MM.1S (cell line): ENCODE data around the gene CRY2.

ENCODE experiments used
- DNase-seq: peaks from one replicate; pipeline ENCODE4 v3.0.0-alpha.2; 2015
- H2AFZ ChIP-seq: fragments of 300-600 bp; sonication (generic); 2 replicates; pipeline ENCODE4 v1.6.0; 2016; ENCODE audit warnings: antibody characterized with exemption, low read length
- H3F3A ChIP-seq: fragments of 300-600 bp; sonication (generic); 2 replicates; pipeline ENCODE4 v1.6.1; 2016; ENCODE audit warnings: mild to moderate bottlenecking, antibody characterized with exemption, low read length, moderate library complexity, mixed read lengths; ENCODE audit not compliant: insufficient read depth
- H3K27ac ChIP-seq: fragments of 300-600 bp; sonication (generic); 2 replicates; pipeline ENCODE4 v1.5.1; 2016; ENCODE audit warnings: mild to moderate bottlenecking, low read length
- H3K27me3 ChIP-seq: fragments of 300-600 bp; sonication (generic); replicated peaks from 2 replicates; pipeline ENCODE4 v1.6.0; 2016; ENCODE audit warnings: low read length; ENCODE audit not compliant: insufficient read depth
- H3K36me3 ChIP-seq: fragments of 300-600 bp; sonication (generic); replicated peaks from 2 replicates; pipeline ENCODE4 v1.6.1; 2016; ENCODE audit warnings: mild to moderate bottlenecking, low read length, mixed read lengths; ENCODE audit not compliant: insufficient read depth
- H3K4me1 ChIP-seq: fragments of 300-600 bp; sonication (generic); 2 replicates; pipeline ENCODE4 v1.6.1; 2016; ENCODE audit warnings: low read length, mixed read lengths
- H3K4me2 ChIP-seq: fragments of 300-600 bp; sonication (generic); 2 replicates; pipeline ENCODE4 v1.6.0; 2016; ENCODE audit warnings: low read depth, low read length
- H3K4me3 ChIP-seq: fragments of 300-600 bp; sonication (generic); 2 replicates; pipeline ENCODE4 v1.5.1; 2016; ENCODE audit warnings: low read length, mixed read lengths
- H3K79me2 ChIP-seq: fragments of 300-600 bp; sonication (generic); 2 replicates; pipeline ENCODE4 v1.6.1; 2016; ENCODE audit warnings: mixed run types, low read length, mixed read lengths
- H3K9ac ChIP-seq: fragments of 300-600 bp; sonication (generic); 2 replicates; pipeline ENCODE4 v1.6.1; 2016; ENCODE audit warnings: low read length, mixed read lengths
- H3K9me2 ChIP-seq: fragments of 300-600 bp; sonication (generic); replicated peaks from 2 replicates; pipeline ENCODE4 v1.6.1; 2016; ENCODE audit warnings: mild to moderate bottlenecking, low read length, mixed read lengths; ENCODE audit not compliant: insufficient read depth
- H3K9me3 ChIP-seq: fragments of 300-600 bp; sonication (generic); replicated peaks from 2 replicates; pipeline ENCODE4 v1.6.1; 2016; ENCODE audit warnings: mild to moderate bottlenecking, low read length, mixed read lengths; ENCODE audit not compliant: insufficient read depth
- H4K20me1 ChIP-seq: fragments of 300-600 bp; sonication (generic); 2 replicates; pipeline ENCODE4 v1.6.1; 2016; ENCODE audit warnings: mild to moderate bottlenecking, low read length, moderate library complexity, mixed read lengths; ENCODE audit not compliant: insufficient read depth
- CTCF ChIP-seq: fragments of 300-600 bp; sonication (generic); IDR thresholded peaks from 2 replicates; pipeline ENCODE4 v1.5.1; 2016; ENCODE audit warnings: antibody characterized with exemption, low read length, mixed read lengths
- EZH2 ChIP-seq: fragments of 300-600 bp; sonication (generic); optimal IDR thresholded peaks from 2 replicates; pipeline ENCODE3; 2017; ENCODE audit warnings: low read depth, mild to moderate bottlenecking, antibody characterized with exemption, low read length, mixed read lengths
- EZH2phosphoT487 ChIP-seq: fragments of 300-600 bp; sonication (generic); IDR thresholded peaks from 2 replicates; pipeline ENCODE4 v1.6.1; 2018; ENCODE audit warnings: antibody characterized with exemption, low read length

CRY2 gene

GRCh38 chr11:45887587-45887986, 40.3 kb downstream of the CRY2 start:
- no peaks in the 10 kb centered on the region for H3K9me2 ChIP-seq
- H3K9ac ChIP-seq, result no peak overlapping the region
- H2AFZ ChIP-seq, result no peak overlapping the region
- H3K9me3 ChIP-seq, result no peaks in the 10 kb centered on the region
- no peak overlapping the region for H3K4me2 ChIP-seq
- H4K20me1 ChIP-seq, result no peaks in the 10 kb centered on the region
- no peaks in the 10 kb centered on the region for H3K27me3 ChIP-seq
- H3K36me3 ChIP-seq, result no peaks in the 10 kb centered on the region
- no peaks in the 10 kb centered on the region for H3K4me1 ChIP-seq
- no peak overlapping the region for H3K27ac ChIP-seq
- H3K79me2 ChIP-seq, result no peaks in the 10 kb centered on the region
- DNase-seq, result no peak
- no peak overlapping the region for H3K4me3 ChIP-seq
- H3F3A ChIP-seq, result no peaks in the 10 kb centered on the region
- TF ChIP-seq EZH2, result no peak
- no peak for TF ChIP-seq CTCF
- TF ChIP-seq EZH2phosphoT487, result no peak

DNA sequence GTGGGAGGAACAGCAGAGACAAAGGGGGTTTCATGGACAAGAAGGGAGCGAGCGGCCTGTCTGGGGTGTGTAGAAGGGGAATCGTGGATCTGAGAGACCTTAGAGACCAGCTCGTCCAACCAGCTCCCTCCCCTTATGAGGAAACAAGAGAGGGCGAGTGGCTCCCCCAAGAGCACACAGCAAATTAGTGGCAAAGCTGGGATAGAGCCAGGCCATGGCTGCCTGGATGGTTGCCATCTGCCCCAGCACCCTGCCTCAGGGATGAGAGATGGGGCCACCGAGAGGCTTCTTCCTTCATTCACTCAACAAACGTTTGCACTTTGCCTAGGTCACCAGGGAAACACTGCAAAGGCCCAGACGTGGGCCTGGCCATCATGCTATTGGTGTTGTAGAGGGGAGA, 42.3 kb downstream of the CRY2 start:
- H3K4me3 ChIP-seq, result no peak overlapping the region
- H3K9ac ChIP-seq, result no peak overlapping the region
- no peaks in the 10 kb centered on the region for H3K79me2 ChIP-seq
- H2AFZ ChIP-seq, result no peak overlapping the region
- H3K27me3 ChIP-seq, result no peaks in the 10 kb centered on the region
- H3K4me1 ChIP-seq, result no peaks in the 10 kb centered on the region
- no peaks in the 10 kb centered on the region for H3K36me3 ChIP-seq
- no peak for TF ChIP-seq CTCF
- no peak overlapping the region for H3K4me2 ChIP-seq
- no peaks in the 10 kb centered on the region for H4K20me1 ChIP-seq
- H3F3A ChIP-seq, result no peaks in the 10 kb centered on the region
- no peaks in the 10 kb centered on the region for H3K9me2 ChIP-seq
- no peak for DNase-seq
- no peaks in the 10 kb centered on the region for H3K9me3 ChIP-seq
- H3K27ac ChIP-seq, result no peak overlapping the region

DNA sequence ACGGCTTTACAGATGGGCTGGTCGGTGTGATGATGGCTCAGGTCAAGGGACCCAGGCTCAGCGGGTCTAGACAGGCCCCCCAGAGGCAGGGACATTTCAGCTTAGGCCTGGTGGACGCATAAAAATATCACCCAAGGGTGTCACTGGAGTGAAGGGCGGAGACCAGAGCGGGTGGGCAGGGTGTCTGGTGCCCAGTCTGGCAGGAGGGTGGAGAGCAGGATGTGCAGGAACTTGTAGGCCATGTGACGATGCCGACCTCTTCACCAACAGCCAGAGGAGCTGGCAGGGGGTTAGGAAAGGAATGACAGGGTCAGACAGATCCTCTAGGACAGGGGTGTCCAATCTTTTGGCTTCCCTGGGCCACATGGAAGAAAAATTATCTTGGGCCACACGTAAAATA, 42.7 kb downstream of the CRY2 start:
- no peak for DNase-seq
- Histone ChIP-seq H3K4me1 (no peaks in the 10 kb centered on the region), H3K79me2 (no peaks in the 10 kb centered on the region), H3K36me3 (no peaks in the 10 kb centered on the region), H3K27ac (no peak overlapping the region), H3K9me3 (no peaks in the 10 kb centered on the region), H3K9ac (no peak overlapping the region), H3K27me3 (no peaks in the 10 kb centered on the region), H4K20me1 (no peaks in the 10 kb centered on the region), H3K4me3 (no peak overlapping the region), H2AFZ (no peak overlapping the region), H3F3A (no peaks in the 10 kb centered on the region), H3K9me2 (no peaks in the 10 kb centered on the region), H3K4me2 (no peak overlapping the region)
- TF ChIP-seq EZH2 (no peak), EZH2phosphoT487 (no peak), CTCF (no peak)
